Measurements from ENCODE around the gene CACNA1H.
"Not testable (repeated sequence)": the region's sequence is repeated elsewhere in the genome, so short reads cannot be mapped to it uniquely, and the experiment has no call there.

GRCh38 chr16:1236659-1237058 lies 83.8 kb downstream of the CACNA1H start:
- TF ChIP-seq CTCF, POLR2A (IDR thresholded peaks at IDR 0.05): not testable (repeated sequence)
